ENCODE data around the gene TSBP1. TPM values are rescaled to one million over a fixed set of nuclear protein-coding genes. Genes with fewer than 3 reads are reported as not detected.
"Not testable (repeated sequence)": the region's sequence is repeated elsewhere in the genome, so short reads cannot be mapped to it uniquely, and the experiment has no call there.

The TSBP1 gene
- total and polyA plus RNA-seq, 7 donors: not detected

DNA sequence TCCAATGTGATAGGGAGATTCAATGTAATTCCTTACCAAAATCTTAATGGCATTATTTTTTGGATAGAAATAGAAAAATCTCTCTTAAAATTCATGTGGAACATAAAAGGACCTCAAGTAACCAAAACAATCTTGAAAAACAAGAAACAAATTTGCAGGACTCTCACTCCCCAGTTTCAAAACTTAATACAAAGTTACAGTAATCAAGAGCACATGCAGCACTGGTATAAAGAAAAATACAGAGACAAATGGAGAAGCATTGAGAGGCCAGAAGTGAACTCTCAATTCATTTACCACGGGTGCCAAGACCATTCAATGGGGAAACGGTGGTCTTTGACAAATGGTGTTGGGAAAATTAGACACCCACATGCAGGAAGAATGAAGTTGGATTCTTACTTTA, 7.8 kb upstream of the TSBP1 start:
- H3K27ac ChIP-seq: no peak overlapping the region
- no peak for TF ChIP-seq EP300 (IDR thresholded peaks at IDR 0.05)
- no peaks in the 10 kb centered on the region for H3K9me3 ChIP-seq
- no peak for DNase-seq
- H3K4me3 ChIP-seq: no peak overlapping the region
- intact Hi-C loops (cut with DNase I): no loop called here
- no peaks in the 10 kb centered on the region for H3K27me3 ChIP-seq
- no peaks in the 10 kb centered on the region for H3K36me3 ChIP-seq
- 80 to 88% methylated on average over 2 of the region's 2 CpGs for WGBS, 2 donors
- no peaks in the 10 kb centered on the region for H3K4me1 ChIP-seq

DNA sequence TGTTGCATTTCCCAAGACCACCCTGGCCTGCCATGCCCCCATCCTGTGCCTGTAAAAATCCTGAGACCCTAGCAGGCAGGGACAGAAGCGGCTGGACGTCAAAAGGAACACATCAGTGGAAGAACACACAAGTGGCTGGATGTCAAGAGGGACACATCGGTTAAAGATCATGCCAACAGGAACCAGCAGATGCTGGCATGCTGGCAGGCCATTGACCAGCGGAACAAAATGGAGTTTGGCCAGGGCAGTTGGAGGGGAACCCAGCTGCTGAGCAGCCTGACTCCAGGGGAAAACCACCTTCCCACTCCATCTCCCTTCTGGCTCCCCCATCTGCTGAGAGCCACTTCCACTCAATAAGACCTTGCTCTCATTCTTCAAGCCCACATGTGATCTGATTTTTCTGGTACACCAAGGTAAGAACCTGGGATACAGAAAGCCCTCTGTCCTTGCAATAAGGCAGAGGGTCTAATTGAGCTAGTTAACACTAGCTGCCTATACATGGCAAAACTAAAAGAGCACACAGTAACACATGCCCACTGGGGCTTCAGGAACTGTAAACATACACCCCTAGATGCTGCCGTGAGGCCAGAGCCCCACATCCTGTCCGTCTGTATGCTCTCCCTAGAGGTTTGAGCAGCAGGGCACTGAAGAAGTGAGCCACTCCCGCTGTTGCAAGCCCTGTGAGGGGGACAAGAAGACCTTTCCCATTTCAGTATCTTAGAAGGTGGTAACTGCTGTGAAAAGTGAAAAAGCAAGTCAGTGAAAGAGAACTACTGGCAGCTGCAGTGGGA, 4.2 kb upstream of the TSBP1 start:
- 81 to 89% methylated on average over 7 of the region's 7 CpGs for whole genome bisulfite sequencing, 2 donors
- intact Hi-C loops (cut with DNase I): no loop called here
- H3K9me3 ChIP-seq: no peaks in the 10 kb centered on the region

DNA sequence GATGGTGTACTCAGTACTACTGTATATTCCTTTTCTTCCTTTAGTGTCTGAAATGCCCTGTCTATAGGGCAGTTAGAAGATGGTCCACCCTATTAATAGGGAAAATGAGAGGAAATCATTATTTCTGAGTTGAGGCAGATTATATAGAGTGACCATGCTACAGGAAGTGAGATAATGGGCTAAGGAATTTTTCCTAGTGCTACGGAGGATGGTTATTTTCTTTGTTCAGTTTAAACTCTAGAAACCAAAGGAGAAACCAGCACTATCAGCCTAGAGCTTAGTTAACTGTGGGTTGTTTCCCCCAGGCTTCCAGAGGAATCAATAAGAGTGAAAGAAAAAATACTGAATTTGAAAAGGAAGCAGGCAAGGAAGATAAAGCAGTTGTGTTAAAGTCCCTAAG, 474 bp downstream of the TSBP1 start:
- 57 to 64% methylated on average over 1 of the region's 1 CpG for WGBS, 2 donors
- TF ChIP-seq EP300 (IDR thresholded peaks at IDR 0.05) (no peak), POLR2A (IDR thresholded peaks at IDR 0.05) (no peak), POLR2AphosphoS5 (IDR thresholded peaks at IDR 0.05) (no peak)
- TF ChIP-seq, protein P1, sequence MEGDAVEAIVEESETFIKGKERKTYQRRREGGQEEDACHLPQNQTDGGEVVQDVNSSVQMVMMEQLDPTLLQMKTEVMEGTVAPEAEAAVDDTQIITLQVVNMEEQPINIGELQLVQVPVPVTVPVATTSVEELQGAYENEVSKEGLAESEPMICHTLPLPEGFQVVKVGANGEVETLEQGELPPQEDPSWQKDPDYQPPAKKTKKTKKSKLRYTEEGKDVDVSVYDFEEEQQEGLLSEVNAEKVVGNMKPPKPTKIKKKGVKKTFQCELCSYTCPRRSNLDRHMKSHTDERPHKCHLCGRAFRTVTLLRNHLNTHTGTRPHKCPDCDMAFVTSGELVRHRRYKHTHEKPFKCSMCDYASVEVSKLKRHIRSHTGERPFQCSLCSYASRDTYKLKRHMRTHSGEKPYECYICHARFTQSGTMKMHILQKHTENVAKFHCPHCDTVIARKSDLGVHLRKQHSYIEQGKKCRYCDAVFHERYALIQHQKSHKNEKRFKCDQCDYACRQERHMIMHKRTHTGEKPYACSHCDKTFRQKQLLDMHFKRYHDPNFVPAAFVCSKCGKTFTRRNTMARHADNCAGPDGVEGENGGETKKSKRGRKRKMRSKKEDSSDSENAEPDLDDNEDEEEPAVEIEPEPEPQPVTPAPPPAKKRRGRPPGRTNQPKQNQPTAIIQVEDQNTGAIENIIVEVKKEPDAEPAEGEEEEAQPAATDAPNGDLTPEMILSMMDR (IDR thresholded peaks at IDR 0.05): no peak
- Histone ChIP-seq H3K9me3 (no peaks in the 10 kb centered on the region), H3K27me3 (no peaks in the 10 kb centered on the region), H3K36me3 (no peaks in the 10 kb centered on the region), H3K27ac (no peak overlapping the region), H3K4me3 (no peak overlapping the region), H3K4me1 (no peaks in the 10 kb centered on the region)
- intact Hi-C loops (cut with DNase I): no loop called here
- no peak for DNase-seq

More for the DNA sequence above, 4.2 kb upstream of the TSBP1 start:
- no peak for DNase-seq
- no peak for TF ChIP-seq POLR2A (IDR thresholded peaks at IDR 0.05)
- TF ChIP-seq, protein P1 (IDR thresholded peaks at IDR 0.05): no peak
- TF ChIP-seq EP300 (IDR thresholded peaks at IDR 0.05): no peak
- no peak for TF ChIP-seq POLR2AphosphoS5 (IDR thresholded peaks at IDR 0.05)
- H3K27me3 ChIP-seq: no peaks in the 10 kb centered on the region
- no peak overlapping the region for H3K27ac ChIP-seq
- no peaks in the 10 kb centered on the region for H3K4me1 ChIP-seq
- no peak overlapping the region for H3K4me3 ChIP-seq
- H3K36me3 ChIP-seq: no peaks in the 10 kb centered on the region

DNA sequence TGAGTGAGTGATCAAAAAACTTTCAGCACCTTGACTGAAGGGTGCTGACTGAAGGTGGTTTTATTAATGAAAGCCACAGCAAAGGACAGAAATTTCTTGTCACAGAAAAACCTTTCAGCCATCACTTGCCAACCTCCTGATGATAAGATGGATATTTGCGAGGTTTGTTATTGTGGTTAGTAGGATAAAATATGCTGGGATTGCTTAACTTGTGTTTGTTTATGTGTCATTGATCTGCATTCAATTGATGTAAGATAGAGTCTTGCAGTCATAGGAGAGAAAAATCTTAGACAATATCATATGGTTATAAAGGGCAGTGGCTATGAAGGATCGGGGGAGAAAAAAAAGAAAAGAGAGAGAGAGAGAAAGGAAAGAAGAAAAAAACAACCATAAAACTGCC, 1.2 kb downstream of the TSBP1 start:
- H3K27me3 ChIP-seq: no peaks in the 10 kb centered on the region
- no peak for DNase-seq
- 77 to 84% methylated on average over 2 of the region's 2 CpGs for WGBS, 2 donors
- H3K36me3 ChIP-seq: no peaks in the 10 kb centered on the region
- no peak overlapping the region for H3K4me3 ChIP-seq
- intact Hi-C loops (cut with DNase I): no loop called here
- no peaks in the 10 kb centered on the region for H3K4me1 ChIP-seq
- H3K27ac ChIP-seq: no peak overlapping the region
- TF ChIP-seq POLR2AphosphoS5 (IDR thresholded peaks at IDR 0.05) (no peak), POLR2A (IDR thresholded peaks at IDR 0.05) (no peak), EP300 (IDR thresholded peaks at IDR 0.05) (no peak)
- TF ChIP-seq, protein P1 (IDR thresholded peaks at IDR 0.05): no peak
- no peaks in the 10 kb centered on the region for H3K9me3 ChIP-seq

DNA sequence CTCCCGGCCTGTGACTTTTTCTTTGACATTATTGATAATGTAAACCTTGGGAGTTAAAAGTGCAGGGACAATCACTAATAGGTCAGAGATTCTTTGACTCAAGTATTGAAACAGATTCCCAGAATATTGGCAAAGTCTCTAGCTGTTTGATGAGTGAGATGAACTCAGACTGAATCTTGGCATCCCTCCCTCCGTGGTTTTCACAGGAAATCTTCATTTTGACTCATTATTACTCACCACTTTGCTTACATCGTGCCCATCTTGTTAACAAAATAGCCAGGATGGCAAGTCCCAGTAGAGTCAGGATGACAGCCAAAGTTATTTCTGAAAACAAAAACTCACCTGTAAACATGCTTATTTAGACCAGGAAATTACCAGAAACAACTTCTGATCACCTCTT, 2.0 kb downstream of the TSBP1 start:
- Histone ChIP-seq H3K4me1 (no peaks in the 10 kb centered on the region), H3K36me3 (no peaks in the 10 kb centered on the region), H3K9me3 (no peaks in the 10 kb centered on the region), H3K27ac (no peak overlapping the region), H3K27me3 (no peaks in the 10 kb centered on the region), H3K4me3 (no peak overlapping the region)
- intact Hi-C loops (cut with DNase I): no loop called here
- no peak for TF ChIP-seq POLR2AphosphoS5 (IDR thresholded peaks at IDR 0.05)
- DNase-seq: no peak
- 62 to 73% methylated on average over 3 of the region's 3 CpGs for WGBS, 2 donors

DNA sequence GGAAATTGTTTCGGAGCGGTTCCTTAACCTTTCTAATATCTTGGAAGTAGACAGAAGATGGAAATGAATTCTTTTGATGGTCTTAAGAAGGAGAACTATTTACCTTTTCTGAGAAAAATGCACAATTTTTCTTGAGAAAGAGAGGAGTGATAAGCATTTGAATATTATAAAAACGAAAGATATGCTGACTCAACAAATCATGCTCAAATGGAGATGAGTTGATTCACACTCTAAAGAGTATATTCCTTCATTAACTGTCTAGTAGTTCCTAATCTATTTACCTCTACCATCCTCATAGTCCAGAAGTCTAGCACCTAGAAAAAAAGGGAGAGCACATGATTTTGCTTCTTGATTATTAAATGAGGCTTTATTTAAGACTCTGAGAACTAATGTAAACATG, 4.1 kb downstream of the TSBP1 start:
- H3K9me3 ChIP-seq: no peaks in the 10 kb centered on the region
- 74 to 96% methylated on average over 3 of the region's 3 CpGs for WGBS, 2 donors

DNA sequence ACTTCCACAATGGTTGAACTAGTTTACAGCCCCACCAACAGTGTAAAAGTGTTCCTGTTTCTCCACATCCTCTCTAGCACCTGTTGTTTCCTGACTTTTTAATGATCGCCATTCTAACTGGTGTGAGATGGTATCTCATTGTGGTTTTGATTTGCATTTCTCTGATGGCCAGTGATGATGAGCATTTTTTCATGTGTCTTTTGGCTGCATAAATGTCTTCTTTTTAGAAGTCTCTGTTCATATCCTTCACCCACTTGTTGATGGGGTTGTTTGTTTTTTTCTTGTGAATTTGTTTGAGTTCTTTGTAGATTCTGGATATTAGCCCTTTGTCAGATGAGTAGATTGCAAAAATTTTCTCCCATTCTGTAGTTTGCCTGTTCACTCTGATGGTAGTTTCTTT, 12.5 kb downstream of the TSBP1 start:
- H3K4me1 ChIP-seq; intact Hi-C loops (cut with DNase I); H3K36me3 ChIP-seq; H3K27ac ChIP-seq; H3K27me3 ChIP-seq; DNase-seq; H3K4me3 ChIP-seq; H3K9me3 ChIP-seq: not testable (repeated sequence)
- WGBS, 2 donors: no CpG with 5 or more reads among the region's 1 CpG

More for the DNA sequence above, 4.1 kb downstream of the TSBP1 start:
- TF ChIP-seq POLR2AphosphoS5 (IDR thresholded peaks at IDR 0.05): no peak
- TF ChIP-seq EP300 (IDR thresholded peaks at IDR 0.05): no peak
- TF ChIP-seq, protein P1 (IDR thresholded peaks at IDR 0.05): no peak
- TF ChIP-seq POLR2A (IDR thresholded peaks at IDR 0.05): no peak
- Histone ChIP-seq H3K27ac (no peak overlapping the region), H3K36me3 (no peaks in the 10 kb centered on the region), H3K27me3 (no peaks in the 10 kb centered on the region), H3K4me3 (no peak overlapping the region), H3K4me1 (no peaks in the 10 kb centered on the region)
- no peak for DNase-seq
- intact Hi-C loops (cut with DNase I): no loop called here

DNA sequence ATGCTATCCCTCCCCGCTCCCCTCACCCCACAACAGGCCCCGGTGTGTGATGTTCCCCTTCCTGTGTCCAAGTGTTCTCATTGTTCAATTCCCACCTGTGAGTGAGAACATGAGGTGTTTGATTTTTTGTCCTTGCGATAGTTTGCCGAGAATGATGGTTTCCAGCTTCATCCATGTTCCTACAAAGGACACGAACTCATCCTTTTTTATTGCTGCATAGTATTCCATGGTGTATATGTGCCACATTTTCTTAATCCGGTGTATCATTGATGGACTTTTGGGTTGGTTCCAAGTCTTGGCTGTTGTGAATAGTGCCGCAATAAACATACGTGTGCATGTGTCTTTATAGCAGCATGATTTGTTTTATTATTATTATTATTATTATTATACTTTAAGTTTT, 13.2 kb downstream of the TSBP1 start:
- H3K27ac ChIP-seq; H3K4me3 ChIP-seq; DNase-seq; H3K4me1 ChIP-seq; H3K27me3 ChIP-seq; H3K36me3 ChIP-seq; intact Hi-C loops (cut with DNase I); H3K9me3 ChIP-seq: not testable (repeated sequence)
- 75 to 95% methylated on average over 6 to 8 of the region's 8 CpGs for WGBS, 2 donors

Data from sigmoid colon (tissue), 7 donors.